HG03354 (cell line): Measurements from ENCODE around the gene EFNA2.

ENCODE experiments used
- ATAC-seq: cut with Tn5 transposase; IDR thresholded peaks from one replicate; pipeline ENCODE4 v1.9.1; 2021; ENCODE audit warnings: mild to moderate bottlenecking; ENCODE audit not compliant: unreplicated experiment, poor library complexity, severe bottlenecking

The EFNA2 gene

DNA sequence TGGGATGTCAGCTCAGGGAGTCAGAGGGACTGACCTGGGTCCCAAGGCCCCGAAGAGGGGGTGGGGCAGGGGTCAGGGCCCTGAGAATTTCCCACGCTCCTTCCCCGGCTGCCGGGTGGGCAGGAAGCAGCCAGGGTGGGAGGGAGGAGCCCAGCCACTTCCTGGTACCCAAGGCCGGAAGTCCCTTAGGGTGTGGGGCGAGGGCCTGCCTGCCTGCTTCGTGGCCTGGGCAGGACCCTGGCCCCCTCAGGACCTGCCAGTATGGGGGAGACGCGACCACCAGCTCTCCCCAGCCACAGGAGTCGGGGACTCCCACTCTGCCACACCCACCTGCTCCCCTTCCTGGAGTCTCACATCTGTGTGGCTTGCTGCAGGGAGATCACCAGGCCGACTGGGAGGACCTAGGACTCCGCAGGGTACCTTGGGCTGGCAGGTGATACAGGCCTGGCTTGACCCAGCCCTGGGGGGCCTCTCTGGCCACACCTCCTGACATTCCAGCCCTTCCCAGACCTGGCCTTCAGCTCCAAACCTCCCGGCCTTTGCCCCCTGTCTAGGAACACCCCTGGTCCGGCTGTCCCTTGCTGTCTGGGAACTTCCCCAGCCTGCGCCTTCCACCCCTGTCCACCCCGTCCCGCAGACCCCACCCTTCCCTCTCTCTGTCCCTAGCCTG is 26.3 kb upstream of the EFNA2 start:
- peak; percentile 40 for ATAC-seq

GRCh38 chr19:1259876-1260748 is 25.6 kb upstream of the EFNA2 start:
- ATAC-seq = peak; percentile 14

GRCh38 chr19:1260749-1261537 is 24.7 kb upstream of the EFNA2 start:
- peak; percentile 48 for ATAC-seq

DNA sequence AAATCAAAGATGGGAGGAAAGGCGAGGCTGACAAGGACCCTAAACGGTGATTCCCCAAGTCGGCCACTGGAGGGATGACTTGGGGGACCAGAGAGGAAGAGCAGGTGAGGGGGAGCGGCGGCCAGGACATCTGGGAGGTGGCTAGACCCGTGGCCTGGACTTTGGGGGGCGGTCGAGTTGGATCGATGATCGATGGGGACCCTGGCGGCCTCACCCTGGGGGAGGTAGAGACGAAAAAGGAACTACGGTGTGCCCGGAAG is 24.2 kb upstream of the EFNA2 start:
- no peak for ATAC-seq

GRCh38 chr19:1261798-1262622 is 23.7 kb upstream of the EFNA2 start:
- ATAC-seq = no peak

DNA sequence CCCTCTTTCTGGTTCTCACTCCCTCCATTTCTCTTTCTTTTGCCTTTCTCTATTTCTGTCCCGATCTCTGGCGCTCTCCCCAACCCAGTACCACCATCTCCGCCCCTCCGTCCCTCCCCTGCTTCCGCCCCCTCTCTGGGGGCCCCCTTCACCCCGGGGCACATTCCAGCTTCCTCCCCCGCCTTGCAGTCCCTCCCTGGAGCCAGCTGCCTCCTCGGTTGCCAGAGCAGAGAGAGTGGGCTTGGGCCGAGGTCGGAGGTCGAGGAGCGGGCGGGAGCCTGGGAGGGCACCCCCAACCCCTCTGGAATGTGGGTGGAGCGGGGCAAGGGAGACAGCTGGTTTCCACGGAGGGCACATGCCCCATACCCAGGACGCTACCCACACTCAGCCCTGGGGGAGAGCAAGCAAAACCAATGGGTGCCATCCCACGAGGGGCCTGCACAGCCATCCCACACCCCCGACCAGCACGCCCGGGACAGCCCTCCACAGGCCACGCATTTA is 23.0 kb upstream of the EFNA2 start:
- no peak for ATAC-seq

DNA sequence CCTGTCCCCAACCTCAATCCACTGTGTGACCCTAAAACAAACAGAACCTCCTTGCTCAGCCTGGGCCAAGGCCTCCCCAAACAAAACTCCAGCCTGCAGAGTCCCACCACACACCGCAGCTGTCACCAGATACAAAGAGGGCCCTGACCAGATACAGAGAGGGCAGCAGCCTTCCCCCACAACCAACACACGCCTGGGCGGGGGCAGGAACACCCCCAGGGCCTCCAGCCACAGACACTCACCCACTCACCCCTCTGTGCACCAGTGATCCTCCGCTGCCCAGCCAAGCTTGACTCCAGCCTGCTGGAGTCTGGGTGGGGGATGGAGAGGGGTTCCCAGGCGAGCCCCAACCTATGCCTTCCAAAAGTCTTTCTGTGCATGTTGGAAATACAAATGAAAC is 22.5 kb upstream of the EFNA2 start:
- ATAC-seq = no peak

- ATAC-seq = no peak
These were observed 20.7 kb upstream of the EFNA2 start for GRCh38 chr19:1264801-1265614.

DNA sequence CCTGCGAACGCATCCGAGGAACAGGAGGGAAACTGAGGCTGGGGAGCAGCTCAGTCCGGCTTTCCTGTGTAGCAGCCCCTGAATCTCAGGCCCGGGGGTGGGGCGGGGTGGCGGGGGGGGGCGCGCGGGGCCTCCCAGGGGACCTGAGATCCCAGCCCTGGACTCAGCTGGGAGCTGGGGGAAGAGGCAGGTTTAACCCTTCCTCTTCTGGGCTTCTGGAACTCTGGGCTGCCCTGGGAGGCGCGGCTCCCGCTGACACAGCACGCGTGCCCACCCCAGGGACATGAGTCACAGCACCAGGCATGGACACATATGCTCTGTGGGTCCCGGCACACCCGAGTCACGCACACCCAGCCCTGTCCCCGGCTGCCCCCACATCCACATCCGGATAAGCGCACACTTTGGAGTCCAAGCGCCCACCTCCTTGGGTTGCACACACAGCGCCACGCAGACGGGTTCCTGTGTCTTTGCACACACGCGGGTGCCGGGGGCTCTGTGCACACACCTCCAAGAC is 20.0 kb upstream of the EFNA2 start:
- ATAC-seq = no peak

GRCh38 chr19:1266129-1266915 is 19.4 kb upstream of the EFNA2 start:
- ATAC-seq = peak; percentile 27

- peak; percentile 18 for ATAC-seq
These were observed 18.7 kb upstream of the EFNA2 start for GRCh38 chr19:1266916-1267476.

DNA sequence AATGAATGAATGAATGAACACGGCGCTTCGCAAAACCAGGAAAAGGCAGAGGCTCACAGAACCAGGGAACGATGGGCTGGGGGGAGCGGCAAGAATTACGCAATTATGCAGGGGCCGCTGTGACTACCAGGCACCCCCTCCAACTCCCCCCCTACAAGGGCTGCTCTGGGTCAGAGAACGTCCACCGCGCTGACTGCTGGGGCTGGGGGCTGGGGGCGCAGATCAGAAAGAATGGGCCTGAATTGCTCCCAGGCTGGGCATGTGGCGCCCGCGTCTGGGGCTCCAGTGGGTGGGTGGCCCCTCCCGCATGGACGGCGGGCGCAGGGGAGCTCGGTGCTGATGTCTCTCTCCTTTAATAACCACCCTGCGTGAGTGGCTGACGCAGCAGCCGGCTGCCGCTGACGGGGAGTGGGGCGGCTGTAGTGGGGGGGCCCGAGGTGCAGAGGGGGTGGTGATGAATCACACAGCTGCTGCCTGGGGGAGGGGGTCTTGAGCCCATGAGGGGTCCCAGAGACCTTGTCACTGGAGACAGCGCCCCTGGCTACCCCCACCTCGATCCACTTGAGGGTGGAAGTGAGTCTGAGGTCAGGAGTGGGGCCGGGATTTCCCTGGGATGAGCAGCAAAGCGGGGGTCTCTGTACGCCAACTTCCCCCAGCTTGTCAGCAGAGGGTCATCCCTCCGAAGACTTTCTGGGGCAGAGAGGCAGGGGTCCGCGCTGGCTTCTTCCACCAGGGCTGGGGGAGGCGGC is 18.0 kb upstream of the EFNA2 start:
- ATAC-seq = no peak

DNA sequence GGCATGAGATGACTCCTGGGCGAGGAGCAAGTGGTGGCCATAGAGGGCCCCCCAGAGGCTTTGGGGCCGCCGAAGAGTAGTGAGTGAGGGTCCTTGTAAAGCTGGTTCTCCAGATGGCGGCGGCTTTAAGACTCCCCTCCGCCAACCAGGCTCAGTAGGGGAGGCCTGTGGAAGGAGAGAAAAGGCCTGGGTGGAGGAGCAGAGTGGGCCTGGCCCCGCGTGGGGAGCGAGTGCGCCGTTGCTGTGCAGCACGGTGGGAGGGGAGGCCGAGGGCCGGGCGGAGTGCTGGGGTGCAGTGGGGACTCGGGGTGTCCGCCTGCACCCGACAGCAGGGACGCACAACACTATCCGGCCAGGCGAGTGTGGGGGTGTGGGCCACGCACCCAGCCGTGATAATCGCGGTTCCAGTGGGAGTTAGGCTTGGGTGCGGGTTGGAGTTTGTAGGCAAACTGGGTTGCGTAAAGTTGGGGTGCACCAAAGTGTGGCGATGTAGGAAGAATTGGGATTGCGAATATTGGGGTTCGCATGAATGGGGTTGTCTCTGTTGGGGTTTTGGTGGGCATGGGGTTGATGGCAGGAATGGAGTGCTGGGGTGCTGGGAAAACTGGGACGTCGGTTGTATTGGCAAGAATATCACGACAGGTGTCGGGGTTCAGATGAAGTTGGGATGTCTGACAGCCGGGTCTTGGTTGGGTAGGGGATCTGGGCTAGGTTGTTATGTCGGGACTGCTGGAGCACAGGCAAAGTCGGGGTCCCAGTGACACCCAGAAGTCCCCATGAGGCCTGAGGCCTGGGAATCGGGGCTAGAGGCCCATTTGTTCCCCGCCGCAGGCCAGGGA is 17.2 kb upstream of the EFNA2 start:
- ATAC-seq = no peak

- peak; percentile 56 for ATAC-seq
These were observed 16.6 kb upstream of the EFNA2 start, which contains the start of gene CIRBP for GRCh38 chr19:1269065-1269477. CIRBP (plus strand) TSS chr19:1269332; CDS start chr19:1270934, 1,602 bp downstream.

GRCh38 chr19:1269478-1270212 is 16.0 kb upstream of the EFNA2 start:
- ATAC-seq = peak; percentile 28
